Airway epithelial cell (primary cell): ENCODE data around the gene LILRA1. TPM values are rescaled to one million over a fixed set of nuclear protein-coding genes. Genes with fewer than 3 reads are reported as not detected.

Experiments
- total RNA-seq: library from RNA; depleted of rRNA; stranded (reverse); fragments of >200 nt; gene quantifications from 2 replicates; pipeline ENCODE4 v1.2.3, GENCODE V29; 2015

The LILRA1 gene
- not detected in 2 replicates for total RNA-seq

DNA sequence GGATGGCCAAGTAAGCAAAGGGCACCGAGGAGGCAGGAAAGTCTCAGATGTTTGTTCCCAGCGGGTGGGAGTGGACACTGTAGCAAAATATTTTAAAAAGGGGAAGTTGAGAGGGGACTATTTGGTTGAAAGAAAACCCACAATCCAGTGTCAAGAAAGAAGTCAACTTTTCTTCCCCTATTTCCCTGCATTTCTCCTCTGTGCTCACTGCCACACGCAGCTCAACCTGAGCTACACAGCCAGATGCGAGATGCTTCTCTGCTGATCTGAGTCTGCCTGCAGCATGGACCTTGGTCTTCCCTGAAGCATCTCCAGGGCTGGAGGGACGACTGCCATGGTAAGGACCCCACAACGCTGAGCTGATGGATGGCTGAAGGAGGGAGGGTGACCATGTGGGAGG, at the start of gene LILRA1:
Gene LILRA1 (plus strand): TSS at position 188 of the 400 bp plus-strand sequence. CDS start 613 bp downstream, outside the sequence.

GRCh38 chr19:54573330-54573872, 20.0 kb upstream of the LILRA1 start, which contains the start of gene LILRA2:
Gene LILRA2, plus strand, starts transcription at chr19:54573790. Its CDS starts 89 bp downstream, at chr19:54573879.

GRCh38 chr19:54630262-54630661, 36.8 kb downstream of the LILRA1 start, which contains the start of gene LILRB1:
Gene LILRB1, plus strand, starts transcription at chr19:54630484. Its CDS starts 590 bp downstream, at chr19:54631074.

Other genes starting within 250 kb of the LILRA1 start
- gene LAIR1, start 228.7 kb upstream of the LILRA1 start, total RNA-seq = not detected in 2 replicates
- gene TTYH1, start 178.2 kb upstream of the LILRA1 start, total RNA-seq = 0.63 and 0.88 TPM in 2 replicates
- gene LENG8, start 144.4 kb upstream of the LILRA1 start, total RNA-seq = 19.4 and 28.4 TPM in 2 replicates
- gene LENG9, start 129.9 kb upstream of the LILRA1 start, total RNA-seq = 9.7 and 12.4 TPM in 2 replicates
- gene CDC42EP5, start 120.3 kb upstream of the LILRA1 start, total RNA-seq = 35.1 and 37.1 TPM in 2 replicates
- not detected in 2 replicates for gene LAIR2, start 90.8 kb upstream of the LILRA1 start, total RNA-seq
- gene LILRA2, start 19.8 kb upstream of the LILRA1 start, total RNA-seq = not detected in 2 replicates
- gene LILRB1, start 36.9 kb downstream of the LILRA1 start, total RNA-seq = not detected in 2 replicates
- gene LILRB4, start 69.4 kb downstream of the LILRA1 start, total RNA-seq = not detected in 2 replicates
- not detected in 2 replicates for gene KIR3DL3, start 130.8 kb downstream of the LILRA1 start, total RNA-seq
- not detected in 2 replicates for gene KIR2DL3, start 144.9 kb downstream of the LILRA1 start, total RNA-seq
- not detected in 2 replicates for gene KIR2DL1, start 176.2 kb downstream of the LILRA1 start, total RNA-seq
- gene KIR2DL4, start 210.0 kb downstream of the LILRA1 start, total RNA-seq = not detected in 2 replicates
- gene KIR3DL1, start 222.8 kb downstream of the LILRA1 start, total RNA-seq = not detected in 2 replicates
- gene KIR2DS4, start 239.0 kb downstream of the LILRA1 start, total RNA-seq = not detected in 2 replicates